Measurements from ENCODE around the gene PRAMEF1.
"Not testable (repeated sequence)": the region's sequence is repeated elsewhere in the genome, so short reads cannot be mapped to it uniquely, and the experiment has no call there.

Gene PRAMEF1, protein sequence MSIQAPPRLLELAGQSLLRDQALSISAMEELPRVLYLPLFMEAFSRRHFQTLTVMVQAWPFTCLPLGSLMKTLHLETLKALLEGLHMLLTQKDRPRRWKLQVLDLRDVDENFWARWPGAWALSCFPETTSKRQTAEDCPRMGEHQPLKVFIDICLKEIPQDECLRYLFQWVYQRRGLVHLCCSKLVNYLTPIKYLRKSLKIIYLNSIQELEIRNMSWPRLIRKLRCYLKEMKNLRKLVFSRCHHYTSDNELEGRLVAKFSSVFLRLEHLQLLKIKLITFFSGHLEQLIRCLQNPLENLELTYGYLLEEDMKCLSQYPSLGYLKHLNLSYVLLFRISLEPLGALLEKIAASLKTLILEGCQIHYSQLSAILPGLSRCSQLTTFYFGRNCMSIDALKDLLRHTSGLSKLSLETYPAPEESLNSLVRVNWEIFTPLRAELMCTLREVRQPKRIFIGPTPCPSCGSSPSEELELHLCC

GRCh38 chr1:12791097-12791496 lies at the start of gene PRAMEF1:
TSS of gene PRAMEF1 (plus strand) at chr1:12791397. CDS start at chr1:12793228, 1,831 bp downstream.
- POLR2A ChIA-PET; H3K4me1 ChIP-seq (ENCODE audit: control insufficient read depth, insufficient read depth, low read length); H3K27ac ChIP-seq (ENCODE audit: extremely low read depth, low read depth, low read length); H3K36me3 ChIP-seq (ENCODE audit: control insufficient read depth in 2 of 2, insufficient read depth in 1 of 2, low read length in 2 of 2); H3K4me3 ChIP-seq (ENCODE audit: low read depth, low read length); H3K9me3 ChIP-seq (ENCODE audit: control insufficient read depth, insufficient read depth, low read depth, low read length); CTCF ChIA-PET: not testable (repeated sequence)

DNA sequence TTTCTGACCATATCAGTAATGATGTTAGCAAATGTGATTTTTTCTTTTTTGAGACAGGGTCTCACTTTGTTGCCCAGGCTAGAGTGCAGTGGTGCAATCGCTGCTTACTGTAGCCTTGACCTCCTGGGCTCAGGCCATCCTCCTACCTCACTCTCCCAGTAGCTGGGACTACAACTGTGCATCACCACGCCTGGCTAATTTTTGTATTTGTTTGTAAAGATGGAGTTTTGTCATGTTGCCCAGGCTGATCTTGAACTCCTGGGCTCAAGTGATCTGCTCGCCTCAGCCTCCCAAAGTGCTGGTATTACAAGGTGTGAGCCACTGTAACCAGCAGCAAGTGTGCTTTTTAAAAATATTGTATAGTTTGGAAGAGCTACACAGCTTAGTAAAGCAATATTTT lies 49.3 kb upstream of the PRAMEF1 start:
- no peaks in the 10 kb centered on the region for H3K4me1 ChIP-seq (ENCODE audit: control insufficient read depth, insufficient read depth, low read length)
- ChIA-PET CTCF (no interaction called here), POLR2A (no interaction called here)
- no peaks in the 10 kb centered on the region for H3K36me3 ChIP-seq (ENCODE audit: control insufficient read depth in 2 of 2, insufficient read depth in 1 of 2, low read length in 2 of 2)
- no peak for TF ChIP-seq ZNF292 (tag by site-specific recombination; IDR thresholded peaks at IDR 0.05; ENCODE audit: borderline replicate concordance, low read depth)
- TF ChIP-seq, protein P1, sequence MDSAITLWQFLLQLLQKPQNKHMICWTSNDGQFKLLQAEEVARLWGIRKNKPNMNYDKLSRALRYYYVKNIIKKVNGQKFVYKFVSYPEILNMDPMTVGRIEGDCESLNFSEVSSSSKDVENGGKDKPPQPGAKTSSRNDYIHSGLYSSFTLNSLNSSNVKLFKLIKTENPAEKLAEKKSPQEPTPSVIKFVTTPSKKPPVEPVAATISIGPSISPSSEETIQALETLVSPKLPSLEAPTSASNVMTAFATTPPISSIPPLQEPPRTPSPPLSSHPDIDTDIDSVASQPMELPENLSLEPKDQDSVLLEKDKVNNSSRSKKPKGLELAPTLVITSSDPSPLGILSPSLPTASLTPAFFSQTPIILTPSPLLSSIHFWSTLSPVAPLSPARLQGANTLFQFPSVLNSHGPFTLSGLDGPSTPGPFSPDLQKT (IDR thresholded peaks at IDR 0.05; ENCODE audit: borderline replicate concordance, low read depth, low read length) = no peak
- no peak overlapping the region for H3K4me3 ChIP-seq (ENCODE audit: low read depth, low read length)
- no peaks in the 10 kb centered on the region for H3K9me3 ChIP-seq (ENCODE audit: control insufficient read depth, insufficient read depth, low read depth, low read length)
- no peak overlapping the region for H3K27ac ChIP-seq (ENCODE audit: extremely low read depth, low read depth, low read length)

DNA sequence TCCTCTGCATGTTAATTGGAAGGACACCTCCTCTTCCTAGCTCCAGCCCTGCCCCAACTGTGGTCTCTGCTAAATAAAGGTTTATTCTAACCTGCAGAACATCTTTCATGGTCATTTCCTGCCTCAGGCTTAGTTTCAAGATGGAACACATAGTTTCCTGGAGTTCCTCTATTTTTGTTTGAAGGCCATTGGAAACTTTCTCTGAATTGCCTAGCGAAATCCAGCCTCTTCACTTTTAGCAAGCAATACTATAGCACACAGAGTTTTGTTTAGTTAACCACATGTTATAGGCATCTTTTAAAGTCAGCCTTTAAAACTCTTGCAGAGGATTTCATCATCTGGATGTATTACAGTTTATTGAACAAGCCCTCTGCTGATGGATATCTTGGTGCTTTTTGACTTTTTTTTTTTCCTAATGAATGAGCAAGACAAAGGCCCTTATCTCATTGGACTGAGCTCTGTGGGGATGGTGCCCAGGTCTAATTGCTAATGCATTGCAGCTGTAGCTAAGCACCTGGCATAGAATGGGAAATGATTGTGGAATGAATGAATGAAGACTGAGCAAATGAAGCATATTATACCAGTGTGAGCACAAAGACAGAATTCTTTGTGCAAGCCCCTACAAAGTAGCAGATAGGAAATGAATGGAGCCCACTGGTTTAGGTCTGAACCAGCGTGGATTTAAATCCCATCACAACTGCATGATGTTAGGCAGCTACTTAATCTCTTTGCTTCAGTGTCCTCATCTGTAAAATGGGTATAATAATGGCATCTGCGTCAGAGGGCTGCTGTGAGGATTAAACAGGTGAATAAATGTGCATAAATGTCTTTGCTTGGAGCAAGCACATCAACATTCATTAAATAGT lies 45.8 kb upstream of the PRAMEF1 start:
- no peaks in the 10 kb centered on the region for H3K4me1 ChIP-seq (ENCODE audit: control insufficient read depth, insufficient read depth, low read length)
- no peak overlapping the region for H3K27ac ChIP-seq (ENCODE audit: extremely low read depth, low read depth, low read length)
- TF ChIP-seq ZNF24 (tag by site-specific recombination; IDR thresholded peaks at IDR 0.05) = no peak
- no peak for TF ChIP-seq ZBTB17 (tag by site-specific recombination; IDR thresholded peaks at IDR 0.05)
- peak; percentile 32 for TF ChIP-seq SETDB1 (IDR thresholded peaks at IDR 0.05; ENCODE audit: insufficient read length, low read length)
- peak; percentile 29; the same call in 1 of the 2 replicates for TF ChIP-seq FEZF1 (tag by site-specific recombination; IDR thresholded peaks at IDR 0.05)
- TF ChIP-seq TRIM28 (IDR thresholded peaks at IDR 0.05; ENCODE audit: borderline replicate concordance, low read length) = peak; percentile 68; the same call in 1 of the 2 replicates
- TF ChIP-seq ZNF423 (tag by site-specific recombination; IDR thresholded peaks at IDR 0.05) = no peak
- no peak for TF ChIP-seq ZFP3 (tag by site-specific recombination; IDR thresholded peaks at IDR 0.05; ENCODE audit: low read depth)
- no peak for TF ChIP-seq ZBTB20 (tag by site-specific recombination; IDR thresholded peaks at IDR 0.05)
- TF ChIP-seq, protein P2, sequence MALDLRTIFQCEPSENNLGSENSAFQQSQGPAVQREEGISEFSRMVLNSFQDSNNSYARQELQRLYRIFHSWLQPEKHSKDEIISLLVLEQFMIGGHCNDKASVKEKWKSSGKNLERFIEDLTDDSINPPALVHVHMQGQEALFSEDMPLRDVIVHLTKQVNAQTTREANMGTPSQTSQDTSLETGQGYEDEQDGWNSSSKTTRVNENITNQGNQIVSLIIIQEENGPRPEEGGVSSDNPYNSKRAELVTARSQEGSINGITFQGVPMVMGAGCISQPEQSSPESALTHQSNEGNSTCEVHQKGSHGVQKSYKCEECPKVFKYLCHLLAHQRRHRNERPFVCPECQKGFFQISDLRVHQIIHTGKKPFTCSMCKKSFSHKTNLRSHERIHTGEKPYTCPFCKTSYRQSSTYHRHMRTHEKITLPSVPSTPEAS (tag by site-specific recombination; IDR thresholded peaks at IDR 0.05) = no peak
- TF ChIP-seq BCL6B (tag by site-specific recombination; IDR thresholded peaks at IDR 0.05) = peak; percentile 51; the same call in 1 of the 2 replicates
- TF ChIP-seq ZNF626 (tag by site-specific recombination; IDR thresholded peaks at IDR 0.05) = no peak
- no peak for TF ChIP-seq ZNF513 (tag by site-specific recombination; IDR thresholded peaks at IDR 0.05)
- H3K4me3 ChIP-seq (ENCODE audit: low read depth, low read length) = no peak overlapping the region
- H3K36me3 ChIP-seq (ENCODE audit: control insufficient read depth in 2 of 2, insufficient read depth in 1 of 2, low read length in 2 of 2) = no peaks in the 10 kb centered on the region
- H3K9me3 ChIP-seq (ENCODE audit: control insufficient read depth, insufficient read depth, low read depth, low read length) = no peaks in the 10 kb centered on the region
- ChIA-PET CTCF (no interaction called here), POLR2A (no interaction called here)
